NCI-H510A treated with DMSO at 0.1 percent for 48 hours (cell line): ENCODE measurements around the gene NDC1.

Source experiments
- DNase-seq: peaks from one replicate; lab custom pipeline; 2025; lab: John Stamatoyannopoulos, UW

The NDC1 gene

DNA sequence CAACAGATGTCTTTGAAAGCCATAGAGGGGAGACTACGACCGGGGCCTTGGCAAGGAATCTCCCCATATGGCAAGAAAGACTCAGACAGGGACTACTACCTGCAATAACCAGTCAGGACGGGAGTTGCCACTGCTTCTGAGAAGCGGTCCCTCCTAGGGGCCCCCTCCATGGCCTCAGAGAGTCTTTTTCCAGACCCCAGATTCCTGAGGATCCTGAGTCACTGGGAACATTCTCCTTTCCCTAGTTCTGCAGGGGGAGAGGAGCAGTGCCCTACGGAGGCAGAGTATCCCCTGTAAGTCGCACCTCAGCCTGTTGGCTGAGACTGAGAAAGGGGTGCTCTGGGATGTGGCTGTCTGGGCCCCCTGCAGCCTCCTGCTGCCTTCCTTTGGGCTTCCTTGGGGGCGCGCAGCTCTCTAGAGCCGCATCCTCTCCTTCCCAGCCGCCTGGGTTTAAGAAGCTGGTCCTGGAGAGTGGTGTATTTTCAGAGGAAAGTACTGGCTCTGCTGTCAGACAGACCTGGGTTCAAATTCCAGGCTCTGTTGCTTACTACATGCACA, 107.0 kb downstream of the NDC1 start:
- DNase-seq = no peak

GRCh38 chr1:53730224-53730865, 107.8 kb downstream of the NDC1 start:
- DNase-seq = no peak

DNA sequence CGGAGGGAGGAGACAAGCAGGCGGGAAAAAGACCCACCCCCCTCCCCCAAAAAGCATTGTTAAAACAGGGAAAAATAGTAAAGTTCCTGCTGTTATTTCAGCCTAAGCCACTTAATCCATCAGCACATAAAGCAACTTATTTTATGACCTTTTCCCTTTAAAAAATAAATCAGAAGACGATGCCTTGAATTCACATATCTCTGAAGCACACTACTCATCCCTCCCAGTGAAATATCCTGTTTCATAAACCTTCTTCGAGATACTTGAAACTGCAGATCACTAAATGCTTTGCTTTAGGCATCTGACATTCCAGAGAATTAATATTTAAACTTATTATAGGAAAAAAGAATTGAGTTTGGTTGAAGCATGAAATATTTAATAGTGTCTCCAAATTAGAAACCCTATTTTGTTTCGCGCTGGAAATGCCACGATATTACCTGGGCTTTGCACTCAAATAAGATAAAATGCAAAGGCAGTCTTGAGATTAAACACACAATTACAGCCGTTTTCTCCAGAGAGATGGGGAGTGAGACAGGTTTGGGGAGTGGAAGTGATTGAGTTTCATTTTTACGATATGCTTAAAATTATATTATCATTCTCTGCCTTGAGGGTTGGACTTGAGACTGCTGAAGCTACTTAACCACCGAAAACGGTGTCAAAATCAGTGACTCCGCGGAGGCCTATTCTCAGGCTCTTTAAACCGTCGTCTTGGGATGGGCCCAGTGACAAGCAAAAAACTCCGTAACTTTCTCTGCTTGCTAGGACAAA, 108.5 kb downstream of the NDC1 start:
- DNase-seq = no peak

GRCh38 chr1:53728702-53729455, 109.2 kb downstream of the NDC1 start:
- no peak for DNase-seq

DNA sequence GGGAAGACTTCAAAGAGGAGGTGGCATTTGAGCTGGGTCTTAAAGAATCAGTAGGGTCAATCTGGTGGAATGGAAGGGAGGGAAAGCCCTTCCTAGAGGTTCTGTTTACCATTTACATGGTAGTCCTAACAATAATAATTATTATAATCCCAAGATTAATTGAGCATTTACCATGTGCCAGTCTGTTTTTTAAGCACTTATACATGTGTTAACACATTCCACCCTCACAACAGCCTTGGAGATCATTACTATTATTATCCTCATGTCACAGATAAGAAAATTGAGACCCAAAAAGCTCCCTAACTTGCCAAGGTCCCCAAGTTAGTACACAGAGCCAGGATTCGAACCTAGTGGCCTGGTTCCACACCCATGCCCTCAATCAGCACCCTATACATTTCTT, 109.9 kb downstream of the NDC1 start:
- no peak for DNase-seq

GRCh38 chr1:53727461-53728092, 110.5 kb downstream of the NDC1 start:
- DNase-seq = no peak

- no peak for DNase-seq
Observed at GRCh38 chr1:53726009-53726600, 112.0 kb downstream of the NDC1 start.

DNA sequence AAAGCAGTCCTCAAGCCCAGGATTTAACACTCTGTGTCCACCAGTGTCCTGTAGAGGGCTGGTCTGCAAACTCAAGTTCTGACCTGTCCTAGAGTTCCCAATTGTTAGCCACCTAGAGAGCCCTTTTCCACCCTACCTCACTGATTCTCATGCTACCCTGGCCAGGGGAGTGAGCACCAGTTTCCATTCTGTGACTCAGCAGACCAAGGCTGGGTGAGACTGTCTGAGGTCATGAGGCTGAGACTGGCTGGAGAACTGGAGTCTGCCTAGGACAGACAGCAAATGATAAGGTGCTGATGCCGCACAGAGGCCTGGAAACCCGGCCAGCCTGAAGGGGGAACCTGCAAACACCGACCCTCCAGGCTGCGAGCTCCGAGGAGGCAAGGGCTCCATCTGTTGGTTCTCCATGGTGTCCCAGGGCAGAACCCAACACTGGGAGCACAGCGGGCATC, 112.8 kb downstream of the NDC1 start:
- no peak for DNase-seq

GRCh38 chr1:53722025-53722424, 116.1 kb downstream of the NDC1 start:
- no peak for DNase-seq

DNA sequence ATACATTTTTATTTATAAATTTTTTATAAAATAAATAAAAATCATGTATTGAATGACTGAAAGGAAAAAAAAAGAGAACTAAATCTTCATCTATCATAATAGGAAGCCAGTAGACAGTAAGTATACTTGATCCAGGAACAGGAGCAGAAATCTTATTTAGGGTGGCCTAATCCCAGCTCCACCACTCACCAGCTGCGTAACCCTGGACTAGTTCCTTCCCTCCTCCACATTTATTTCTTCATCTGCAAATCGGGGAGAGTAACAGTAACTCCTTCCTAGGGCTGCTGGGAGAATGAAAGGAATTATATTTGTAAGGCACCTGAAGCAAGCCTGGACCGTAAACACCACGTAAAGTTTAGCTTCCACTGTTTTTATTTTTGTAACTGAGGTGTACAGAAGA, 117.0 kb downstream of the NDC1 start:
- DNase-seq = no peak

GRCh38 chr1:53719469-53719868, 118.6 kb downstream of the NDC1 start:
- DNase-seq = no peak

DNA sequence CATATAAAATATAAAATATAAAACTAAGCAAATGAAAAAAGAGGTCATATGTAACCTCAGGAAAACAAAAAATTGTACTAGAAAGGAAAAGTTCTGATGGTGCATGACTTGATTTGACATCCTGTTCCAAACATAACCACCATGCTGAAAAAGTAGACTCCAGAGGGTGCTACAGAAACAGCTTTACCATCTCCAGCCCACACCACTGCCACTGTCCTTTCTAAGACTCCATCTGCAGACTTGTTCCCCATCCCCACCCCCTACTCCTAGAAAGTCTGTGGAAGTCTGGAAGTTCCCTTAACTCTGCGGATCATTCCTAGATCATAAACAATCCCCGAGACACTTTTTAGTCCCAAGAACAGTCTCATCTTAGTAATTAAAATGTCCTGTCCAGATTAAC, 119.7 kb downstream of the NDC1 start:
- DNase-seq = no peak

GRCh38 chr1:53717025-53717804, 120.9 kb downstream of the NDC1 start:
- DNase-seq = no peak

DNA sequence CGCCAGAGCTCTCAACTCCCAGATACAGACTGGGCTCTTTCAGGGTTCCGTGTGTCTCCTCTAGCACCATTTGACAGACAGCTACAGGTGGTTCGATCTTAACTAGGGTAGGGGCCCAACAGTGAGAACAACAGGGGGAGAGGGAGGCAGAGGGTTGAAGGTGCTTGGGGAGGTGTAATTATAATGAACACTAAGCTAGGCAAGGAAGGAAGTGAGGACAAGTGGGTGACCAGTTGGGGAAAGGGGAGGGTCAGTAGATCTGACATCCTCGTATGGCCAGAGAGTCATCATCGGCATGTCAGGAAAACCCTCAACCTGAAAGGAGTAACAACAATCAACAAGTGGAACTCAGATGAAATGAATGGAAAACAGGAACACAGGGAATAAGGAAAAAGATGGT, 121.9 kb downstream of the NDC1 start:
- no peak for DNase-seq

- no peak for DNase-seq
Observed at GRCh38 chr1:53715478-53715877, 122.6 kb downstream of the NDC1 start.
